ENCODE results near the gene KRTAP10-5.
"Not testable (repeated sequence)": the region's sequence is repeated elsewhere in the genome, so short reads cannot be mapped to it uniquely, and the experiment has no call there.

GRCh38 chr21:44580231-44580821, at the start of gene KRTAP10-5:
- TF ChIP-seq CTCF (IDR thresholded peaks at IDR 0.05; ENCODE audit: insufficient read depth, low read depth, low read length); EZH2 (IDR thresholded peaks at IDR 0.05; ENCODE audit: insufficient read depth, low read length): not testable (repeated sequence)
